PC-3 (cell line): ENCODE measurements around the gene TMEM201.
"Not testable (repeated sequence)": the region's sequence is repeated elsewhere in the genome, so short reads cannot be mapped to it uniquely, and the experiment has no call there.

ENCODE experiments used
- CTCF ChIP-seq: fragments of 300-600 bp; sonication (generic); conservative IDR thresholded peaks from 2 replicates; pipeline ENCODE4 v1.5.1; 2017; ENCODE audit warnings: antibody characterized with exemption, low read depth, mild to moderate bottlenecking, low read length
- EZH2 ChIP-seq: fragments of 300-600 bp; sonication (generic); IDR thresholded peaks from one replicate; pipeline ENCODE4 v1.6.1; 2017; ENCODE audit warnings: antibody characterized with exemption, mild to moderate bottlenecking, low read length; ENCODE audit not compliant: unreplicated experiment

- not testable (repeated sequence) for TF ChIP-seq EZH2, CTCF
Measured at GRCh38 chr1:9570886-9571529, 17.7 kb upstream of the TMEM201 start.
